Measurements from ENCODE around the gene ZIC1. TPM values are rescaled to one million over a fixed set of nuclear protein-coding genes. Genes with fewer than 3 reads are reported as not detected.

ZIC1 gene
- total RNA-seq, 2 donors from 2014 or later: not detected

- Histone ChIP-seq H3K9me3 (no peaks in the 10 kb centered on the region), H3K4me1 (replicated peaks) (no peaks in the 10 kb centered on the region), H3K27me3 (replicated peaks; ENCODE audit: insufficient read depth) (peaks cover 39% of the 10 kb centered on the region), H3K27ac (no peak overlapping the region), H3K4me3 (no peak overlapping the region), H3K36me3 (no peaks in the 10 kb centered on the region)
- TF ChIP-seq CTCF (IDR thresholded peaks at IDR 0.05): no peak
- TF ChIP-seq POLR2AphosphoS5 (IDR thresholded peaks at IDR 0.05): no peak
- no peak for DNase-seq (ENCODE audit: low spot score)
- WGBS: 3% methylated on average over 10 of the region's 10 CpGs
- intact Hi-C loops (cut with DNase I): no loop called here
These were observed 29.5 kb upstream of the ZIC1 start for GRCh38 chr3:147379651-147380050.

DNA sequence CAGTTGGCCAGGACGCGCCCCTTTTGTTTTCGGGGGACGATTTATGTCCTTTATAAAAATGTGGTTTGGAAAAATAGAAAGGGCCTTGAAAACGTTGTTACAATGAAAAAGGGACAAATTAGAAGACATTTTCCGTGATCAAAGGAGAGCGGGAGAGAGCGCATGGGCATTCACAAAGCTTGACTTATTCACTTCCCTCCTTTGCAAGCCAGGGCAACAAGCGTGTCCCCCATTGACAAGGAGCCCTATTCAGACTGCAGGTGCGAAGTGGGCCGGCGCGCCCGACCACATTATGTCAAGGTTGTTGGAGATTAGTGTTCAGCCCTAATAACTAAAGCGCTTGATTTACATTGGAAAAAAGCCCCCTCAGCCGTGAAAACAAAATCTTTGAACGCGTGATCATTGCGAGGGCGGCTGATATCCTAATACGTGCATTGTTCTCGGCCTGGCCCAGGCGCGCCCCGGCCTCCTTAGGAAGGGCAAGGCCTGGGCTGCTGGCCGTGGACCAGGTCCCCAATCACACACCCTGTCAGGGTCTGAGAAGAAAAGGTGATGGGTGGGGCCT is 28.7 kb upstream of the ZIC1 start:
- DNase-seq (ENCODE audit: low spot score): no peak
- Histone ChIP-seq H3K27ac (no peak overlapping the region), H3K4me3 (no peak overlapping the region), H3K4me1 (replicated peaks) (no peaks in the 10 kb centered on the region), H3K9me3 (no peaks in the 10 kb centered on the region), H3K36me3 (no peaks in the 10 kb centered on the region), H3K27me3 (replicated peaks; ENCODE audit: insufficient read depth) (peaks cover 44% of the 10 kb centered on the region)
- 3% methylated on average over 26 of the region's 26 CpGs for WGBS
- TF ChIP-seq POLR2AphosphoS5 (IDR thresholded peaks at IDR 0.05): no peak
- intact Hi-C loops (cut with DNase I): no loop called here

DNA sequence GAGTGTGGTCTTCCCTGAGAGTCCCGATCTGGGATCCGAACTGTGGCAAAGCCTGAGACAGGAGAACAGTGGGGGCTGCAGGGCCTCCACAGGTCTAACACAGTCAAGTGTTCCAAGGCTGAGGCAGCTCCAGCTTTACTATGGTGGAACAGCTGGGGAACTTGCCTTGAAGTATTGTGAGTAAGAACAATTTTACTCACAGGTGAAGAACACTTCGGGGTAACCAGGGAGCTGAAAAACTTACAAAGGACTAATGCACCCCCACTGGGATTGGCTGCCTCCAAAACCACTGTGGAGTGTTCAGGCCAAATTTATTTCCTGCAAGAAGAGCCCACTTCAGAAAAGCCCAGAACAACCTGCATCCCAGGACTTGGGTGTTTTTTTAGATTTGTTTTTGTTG is 28.2 kb upstream of the ZIC1 start:
- TF ChIP-seq POLR2AphosphoS5 (IDR thresholded peaks at IDR 0.05) (no peak), POLR2A (IDR thresholded peaks at IDR 0.05) (no peak), CTCF (IDR thresholded peaks at IDR 0.05) (no peak)
- peaks cover 49% of the 10 kb centered on the region for H3K27me3 ChIP-seq (replicated peaks; ENCODE audit: insufficient read depth)
- no peaks in the 10 kb centered on the region for H3K9me3 ChIP-seq
- H3K4me3 ChIP-seq: no peak overlapping the region
- no peak for DNase-seq (ENCODE audit: low spot score)
- intact Hi-C loops (cut with DNase I): no loop called here
- no peaks in the 10 kb centered on the region for H3K4me1 ChIP-seq (replicated peaks)
- no peak overlapping the region for H3K27ac ChIP-seq
- WGBS: 25% methylated on average over 3 of the region's 3 CpGs
- no peaks in the 10 kb centered on the region for H3K36me3 ChIP-seq

DNA sequence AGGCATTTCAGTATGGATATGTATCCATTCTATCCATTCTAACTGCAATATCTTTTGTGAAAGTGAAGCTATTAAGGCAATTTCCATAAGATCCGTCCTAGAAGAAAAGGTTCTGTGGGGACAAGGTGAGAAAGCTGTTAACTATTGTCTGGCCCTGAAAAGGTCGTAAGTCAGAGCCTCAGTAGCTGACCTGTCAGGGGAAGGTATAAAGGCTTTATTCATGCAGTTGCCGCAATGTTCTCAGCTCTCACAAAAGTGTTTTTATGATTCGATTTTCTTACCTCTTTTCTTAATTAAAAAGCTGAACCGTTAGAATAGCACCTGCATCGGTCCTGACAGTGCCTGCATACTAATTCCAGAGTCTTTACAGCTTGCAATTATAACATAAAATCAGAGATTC is 27.6 kb upstream of the ZIC1 start:
- no peaks in the 10 kb centered on the region for H3K4me1 ChIP-seq (replicated peaks)
- peaks cover 49% of the 10 kb centered on the region for H3K27me3 ChIP-seq (replicated peaks; ENCODE audit: insufficient read depth)
- TF ChIP-seq POLR2AphosphoS5 (IDR thresholded peaks at IDR 0.05): no peak
- no peak for TF ChIP-seq CTCF (IDR thresholded peaks at IDR 0.05)
- TF ChIP-seq POLR2A (IDR thresholded peaks at IDR 0.05): no peak
- no peak for DNase-seq (ENCODE audit: low spot score)
- no peak overlapping the region for H3K27ac ChIP-seq
- intact Hi-C loops (cut with DNase I): no loop called here
- H3K36me3 ChIP-seq: no peaks in the 10 kb centered on the region
- WGBS: 9% methylated on average over 6 of the region's 6 CpGs
- H3K4me3 ChIP-seq: no peak overlapping the region
- H3K9me3 ChIP-seq: no peaks in the 10 kb centered on the region

- no peak for DNase-seq (ENCODE audit: low spot score)
- Histone ChIP-seq H3K9me3 (no peaks in the 10 kb centered on the region), H3K4me1 (replicated peaks) (no peaks in the 10 kb centered on the region), H3K27me3 (replicated peaks; ENCODE audit: insufficient read depth) (peaks cover 56% of the 10 kb centered on the region), H3K4me3 (no peak overlapping the region), H3K36me3 (no peaks in the 10 kb centered on the region), H3K27ac (no peak overlapping the region)
- intact Hi-C loops (cut with DNase I): no loop called here
- whole genome bisulfite sequencing: 3% methylated on average over 6 of the region's 6 CpGs
- TF ChIP-seq POLR2A (IDR thresholded peaks at IDR 0.05): no peak
- no peak for TF ChIP-seq CTCF (IDR thresholded peaks at IDR 0.05)
- TF ChIP-seq POLR2AphosphoS5 (IDR thresholded peaks at IDR 0.05): no peak
These were observed 25.5 kb upstream of the ZIC1 start for GRCh38 chr3:147383617-147384016.
